ENCODE results near the gene CCDC122. TPM values are rescaled to one million over a fixed set of nuclear protein-coding genes. Genes with fewer than 3 reads are reported as not detected.

CCDC122 gene
- total RNA-seq, 1 donor from 2014 or later: 4.8 TPM

DNA sequence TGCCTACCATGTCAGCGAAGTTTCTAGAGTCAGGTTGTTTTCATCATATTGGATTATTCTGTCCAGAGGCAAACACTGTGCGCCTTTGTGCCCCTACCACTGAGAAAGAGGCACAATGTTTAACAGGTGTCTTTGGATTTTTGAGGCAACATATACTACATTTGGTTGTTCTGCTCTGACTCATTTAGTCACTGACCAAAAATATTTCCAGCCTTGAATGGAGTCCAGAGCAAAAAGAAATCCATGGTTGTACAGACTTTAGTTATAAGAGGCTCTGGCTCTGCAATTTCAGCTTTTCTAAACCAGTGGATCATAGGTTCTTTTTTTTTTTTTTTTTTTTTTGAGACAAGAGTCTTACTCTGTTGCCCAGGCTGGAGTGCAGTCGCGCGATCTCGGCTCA is 35.9 kb upstream of the CCDC122 start:
- no peaks in the 10 kb centered on the region for H3K27me3 Mint-ChIP-seq (ENCODE audit: low read depth)
- no peaks in the 10 kb centered on the region for H3K36me3 Mint-ChIP-seq (ENCODE audit: low read depth)
- H3K27ac Mint-ChIP-seq (ENCODE audit: unreplicated experiment): no peak overlapping the region
- DNase-seq (ENCODE audit: low read depth, low spot score): no peak
- H3K9me3 Mint-ChIP-seq: no peaks in the 10 kb centered on the region
- no peak for TF ChIP-seq CTCF (conservative IDR thresholded peaks at IDR 0.05)
- no peak overlapping the region for H3K4me3 Mint-ChIP-seq
- peaks cover 8% of the 10 kb centered on the region for H3K4me1 Mint-ChIP-seq

DNA sequence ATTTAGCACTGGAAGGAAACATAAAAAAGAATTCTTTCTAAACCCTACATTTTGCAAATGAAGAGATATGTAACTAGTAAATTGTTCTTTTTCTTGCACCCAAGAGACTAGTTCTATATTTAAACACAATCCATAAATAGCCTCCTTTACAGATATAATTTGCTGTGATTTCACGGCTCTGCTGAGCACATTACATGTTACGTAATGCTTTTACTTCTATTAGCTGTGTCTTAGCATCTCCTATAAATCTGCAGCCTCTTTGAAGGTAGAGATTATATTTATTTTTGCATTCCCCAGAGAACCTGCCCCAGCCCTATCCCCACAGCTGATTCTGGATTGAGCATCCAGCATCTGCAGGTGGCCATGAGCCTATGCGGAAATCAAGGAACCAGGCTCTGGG is 32.3 kb upstream of the CCDC122 start:
- H3K27ac Mint-ChIP-seq (ENCODE audit: unreplicated experiment): no peak overlapping the region
- no peak overlapping the region for H3K4me3 Mint-ChIP-seq

GRCh38 chr13:43911278-43911677 is 31.7 kb upstream of the CCDC122 start:
- Mint-ChIP-seq H3K9me3 (no peaks in the 10 kb centered on the region), H3K27ac (ENCODE audit: unreplicated experiment) (no peak overlapping the region), H3K27me3 (ENCODE audit: low read depth) (no peaks in the 10 kb centered on the region), H3K36me3 (ENCODE audit: low read depth) (no peaks in the 10 kb centered on the region), H3K4me3 (no peak overlapping the region), H3K4me1 (peaks cover 15% of the 10 kb centered on the region)
- no peak for DNase-seq (ENCODE audit: low read depth, low spot score)
- TF ChIP-seq CTCF (conservative IDR thresholded peaks at IDR 0.05): no peak

More for the DNA sequence above, 32.3 kb upstream of the CCDC122 start:
- H3K9me3 Mint-ChIP-seq: no peaks in the 10 kb centered on the region
- no peaks in the 10 kb centered on the region for H3K36me3 Mint-ChIP-seq (ENCODE audit: low read depth)
- TF ChIP-seq CTCF (conservative IDR thresholded peaks at IDR 0.05): no peak
- peaks cover 15% of the 10 kb centered on the region for H3K4me1 Mint-ChIP-seq
- no peaks in the 10 kb centered on the region for H3K27me3 Mint-ChIP-seq (ENCODE audit: low read depth)
- DNase-seq (ENCODE audit: low read depth, low spot score): no peak

DNA sequence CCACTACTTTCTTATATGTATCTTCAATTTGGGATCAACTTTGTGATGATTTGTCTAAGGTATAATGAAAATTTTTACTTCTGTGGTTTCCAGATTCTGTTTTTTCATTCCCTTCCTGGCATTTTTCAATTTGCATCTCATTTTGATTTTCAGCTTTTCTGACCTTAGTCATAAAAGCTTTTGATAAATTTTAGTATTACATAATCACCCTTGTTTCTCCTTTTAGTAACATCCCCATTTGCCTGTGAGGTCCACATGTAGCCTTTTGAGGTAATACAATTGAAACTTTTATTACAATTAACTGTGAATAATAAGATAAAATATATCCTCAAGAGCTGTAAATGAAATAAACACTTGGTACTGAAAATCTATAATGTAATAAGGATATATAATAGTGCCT is 31.3 kb upstream of the CCDC122 start:
- Mint-ChIP-seq H3K4me3 (no peak overlapping the region), H3K9me3 (no peaks in the 10 kb centered on the region)
- TF ChIP-seq CTCF (conservative IDR thresholded peaks at IDR 0.05): no peak

GRCh38 chr13:43908156-43909126 is 28.9 kb upstream of the CCDC122 start:
- Mint-ChIP-seq H3K4me1 (peaks cover 15% of the 10 kb centered on the region), H3K9me3 (no peaks in the 10 kb centered on the region), H3K4me3 (no peak overlapping the region), H3K36me3 (ENCODE audit: low read depth) (no peaks in the 10 kb centered on the region), H3K27me3 (ENCODE audit: low read depth) (no peaks in the 10 kb centered on the region), H3K27ac (ENCODE audit: unreplicated experiment) (no peak overlapping the region)
- peak; percentile 82 for TF ChIP-seq CTCF (conservative IDR thresholded peaks at IDR 0.05)
- peak; percentile 14 for DNase-seq (ENCODE audit: low read depth, low spot score)

More for the DNA sequence above, 31.3 kb upstream of the CCDC122 start:
- Mint-ChIP-seq H3K36me3 (ENCODE audit: low read depth) (no peaks in the 10 kb centered on the region), H3K4me1 (peaks cover 15% of the 10 kb centered on the region), H3K27me3 (ENCODE audit: low read depth) (no peaks in the 10 kb centered on the region), H3K27ac (ENCODE audit: unreplicated experiment) (no peak overlapping the region)
- no peak for DNase-seq (ENCODE audit: low read depth, low spot score)

Data from neural crest cell (in vitro differentiated cells).